ENCODE measurements around the gene DAZAP1.
"Not testable (repeated sequence)": the region's sequence is repeated elsewhere in the genome, so short reads cannot be mapped to it uniquely, and the experiment has no call there.

Gene DAZAP1

DNA sequence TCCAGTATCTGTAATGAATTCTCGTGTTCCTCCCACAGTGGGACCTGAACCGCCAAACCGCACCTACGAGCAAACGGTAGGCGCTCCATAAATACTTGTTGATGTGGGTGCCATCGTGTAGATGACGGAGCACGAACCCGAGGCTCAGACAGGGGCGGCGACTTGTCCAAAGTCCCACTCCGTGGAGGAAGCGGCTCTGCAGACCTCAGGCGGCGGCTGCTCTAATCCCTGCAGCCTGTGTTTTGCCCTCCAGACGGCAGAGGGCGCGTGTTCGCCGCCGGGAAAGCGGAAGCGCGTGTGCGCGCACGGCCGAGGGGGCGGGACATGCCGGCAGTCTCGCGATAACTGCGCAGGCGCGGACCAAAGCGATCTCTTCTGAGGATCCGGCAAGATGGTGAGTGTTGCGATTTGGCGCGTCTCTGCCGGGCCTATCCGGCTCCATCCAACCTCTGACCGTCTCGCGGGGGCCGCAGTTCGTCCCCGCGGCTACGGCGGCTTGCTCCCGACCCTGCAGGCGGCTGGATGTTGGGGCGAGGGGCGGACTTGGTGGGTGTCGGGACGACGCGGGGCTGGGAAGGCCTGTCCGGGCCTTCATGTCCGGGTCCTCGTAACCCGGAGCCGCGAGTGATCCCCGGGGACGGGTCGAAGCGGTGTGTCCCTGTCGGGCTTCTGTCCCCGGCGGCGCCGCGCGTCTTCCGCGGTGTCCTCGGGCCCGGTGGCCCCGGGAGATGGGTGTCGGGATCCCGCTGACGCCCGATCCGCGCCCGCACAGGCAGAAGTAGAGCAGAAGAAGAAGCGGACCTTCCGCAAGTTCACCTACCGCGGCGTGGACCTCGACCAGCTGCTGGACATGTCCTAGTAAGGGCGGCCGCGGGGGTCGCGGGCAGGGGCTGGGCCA is 30.9 kb downstream of the DAZAP1 start, which contains the start of gene RPS15:
Gene RPS15 (plus strand): TSS at position 362 of the 898 bp plus-strand sequence. CDS start 30 bp downstream, at position 392.
- TF ChIP-seq CTCF (conservative IDR thresholded peaks at IDR 0.05; ENCODE audit: low read depth), result peak; percentile 96
- peak within 1 kb of the TSS; percentile 82 for H3K27ac ChIP-seq
- ChIA-PET CTCF (interaction anchor here (0.6 to 0.8 kb wide), 4 partner anchors 17 to 114 kb away, joined by 3 to 6 read pairs (median 4); no protein-coding TSS in a partner anchor), POLR2A (ENCODE audit: low non-redundant PET) (no interaction called here)
- peak; percentile 89 for DNase-seq (ENCODE audit: low spot score)

GRCh38 chr19:1438933-1439354 is 31.6 kb downstream of the DAZAP1 start:
- ChIA-PET CTCF (interaction anchor here (0.7 kb wide), 1 partner anchor 16 kb away, joined by 4 read pairs; no protein-coding TSS in a partner anchor), POLR2A (ENCODE audit: low non-redundant PET) (no interaction called here)
- no peak for TF ChIP-seq CTCF (conservative IDR thresholded peaks at IDR 0.05; ENCODE audit: low read depth)
- peak overlapping the region; percentile 82 for H3K27ac ChIP-seq
- DNase-seq (ENCODE audit: low spot score), result no peak

DNA sequence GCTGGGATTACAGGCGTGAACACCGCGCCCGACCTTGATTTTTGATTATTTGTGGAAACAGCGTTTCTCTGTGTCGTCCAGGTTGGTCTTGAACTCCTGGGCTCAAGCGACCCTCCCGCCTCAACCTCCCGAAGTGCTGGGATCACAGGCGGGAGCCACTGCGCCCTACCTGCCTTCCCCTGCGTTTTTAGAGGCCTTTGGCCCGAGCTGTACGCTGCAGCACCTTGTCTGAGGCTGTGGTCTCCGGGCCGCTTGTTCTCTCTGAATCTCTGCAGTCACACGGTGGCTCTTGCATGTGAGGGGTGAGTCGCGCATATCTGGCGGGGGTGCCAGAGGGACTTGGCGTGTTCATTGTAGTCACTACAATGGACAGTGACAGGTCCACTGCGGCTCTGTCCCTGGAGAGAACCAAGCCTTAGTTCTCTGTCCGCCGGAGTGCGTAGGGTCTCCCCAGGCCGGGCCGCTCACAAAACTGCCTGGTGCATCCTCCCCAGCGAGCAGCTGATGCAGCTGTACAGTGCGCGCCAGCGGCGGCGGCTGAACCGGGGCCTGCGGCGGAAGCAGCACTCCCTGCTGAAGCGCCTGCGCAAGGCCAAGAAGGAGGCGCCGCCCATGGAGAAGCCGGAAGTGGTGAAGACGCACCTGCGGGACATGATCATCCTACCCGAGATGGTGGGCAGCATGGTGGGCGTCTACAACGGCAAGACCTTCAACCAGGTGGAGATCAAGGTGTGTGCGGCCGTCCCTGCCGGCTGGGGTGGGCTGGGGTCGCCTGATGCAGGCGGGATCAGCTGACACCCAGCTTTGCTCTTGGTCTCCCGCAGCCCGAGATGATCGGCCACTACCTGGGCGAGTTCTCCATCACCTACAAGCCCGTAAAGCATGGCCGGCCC is 32.4 kb downstream of the DAZAP1 start:
- ChIA-PET CTCF (interaction anchor here (0.5 to 0.7 kb wide), 2 partner anchors 15 to 91 kb away, joined by 3 to 4 read pairs; no protein-coding TSS in a partner anchor), POLR2A (ENCODE audit: low non-redundant PET) (interaction anchor here (0.5 kb wide), 1 partner anchor 832 kb away, joined by 3 read pairs; no protein-coding TSS in a partner anchor)
- H3K27ac ChIP-seq, result peak overlapping the region; percentile 82
- not testable (repeated sequence) for DNase-seq (ENCODE audit: low spot score)

DNA sequence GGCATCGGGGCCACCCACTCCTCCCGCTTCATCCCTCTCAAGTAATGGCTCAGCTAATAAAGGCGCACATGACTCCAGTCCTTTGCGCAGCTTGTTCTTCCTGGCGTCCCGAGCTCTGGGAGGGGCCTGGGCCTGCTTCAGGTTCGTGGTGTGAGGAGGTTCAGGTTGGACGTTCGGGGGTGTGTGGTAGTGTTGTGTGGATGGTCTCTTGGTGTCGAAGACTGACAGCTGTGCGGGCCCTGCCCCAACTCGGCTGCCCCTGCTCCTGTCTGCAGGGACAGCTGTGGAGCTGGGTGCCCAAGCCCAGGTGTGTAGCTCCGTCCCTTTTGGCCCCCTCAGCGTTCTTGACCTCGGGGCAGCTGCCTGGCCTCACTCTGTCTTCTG is 33.0 kb downstream of the DAZAP1 start:
- DNase-seq (ENCODE audit: low spot score), result no peak
- H3K27ac ChIP-seq, result peak overlapping the region; percentile 82
- CTCF ChIA-PET, result interaction anchor here (0.5 kb wide), 1 partner anchor 91 kb away, joined by 3 read pairs; no protein-coding TSS in a partner anchor
- POLR2A ChIA-PET (ENCODE audit: low non-redundant PET), result interaction anchor here (0.5 kb wide), 1 partner anchor 831 kb away, joined by 3 read pairs; no protein-coding TSS in a partner anchor
- no peak for TF ChIP-seq CTCF (conservative IDR thresholded peaks at IDR 0.05; ENCODE audit: low read depth)

DNA sequence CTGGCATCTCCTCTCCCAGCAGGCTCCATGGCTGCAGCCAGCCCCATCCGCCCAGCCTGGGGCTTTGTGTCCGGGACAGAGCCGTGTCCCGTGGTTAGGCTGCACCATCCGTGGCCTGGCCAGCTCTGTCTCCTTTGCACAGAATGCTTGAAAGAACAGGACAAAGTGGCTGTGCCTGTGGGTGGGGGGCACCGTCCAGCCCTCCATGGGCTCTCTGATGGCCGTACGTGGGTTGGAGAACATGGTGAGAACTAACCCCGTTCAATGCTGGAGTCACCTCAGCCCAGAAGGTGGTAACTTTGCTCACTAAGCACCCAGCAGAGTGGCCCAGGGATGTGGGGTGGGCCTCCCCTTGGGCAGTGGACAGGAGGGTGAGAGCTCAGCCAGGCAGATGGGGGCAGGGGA is 33.6 kb downstream of the DAZAP1 start:
- POLR2A ChIA-PET (ENCODE audit: low non-redundant PET), result no interaction called here
- H3K27ac ChIP-seq, result peak overlapping the region; percentile 82
- TF ChIP-seq CTCF (conservative IDR thresholded peaks at IDR 0.05; ENCODE audit: low read depth), result no peak
- CTCF ChIA-PET, result no interaction called here
- DNase-seq (ENCODE audit: low spot score), result no peak

GRCh38 chr19:1441677-1442438 is 34.5 kb downstream of the DAZAP1 start:
- peak overlapping the region; percentile 82 for H3K27ac ChIP-seq
- ChIA-PET CTCF (no interaction called here), POLR2A (ENCODE audit: low non-redundant PET) (no interaction called here)
- no peak for TF ChIP-seq CTCF (conservative IDR thresholded peaks at IDR 0.05; ENCODE audit: low read depth)
- no peak for DNase-seq (ENCODE audit: low spot score)

All from RWPE1 (cell line).